Mucosa of descending colon (tissue), 3 donors: ENCODE data around the gene CALCOCO1. TPM values are rescaled to one million over a fixed set of nuclear protein-coding genes. Genes with fewer than 3 reads are reported as not detected.
"Not testable (repeated sequence)": the region's sequence is repeated elsewhere in the genome, so short reads cannot be mapped to it uniquely, and the experiment has no call there.

Experiments
- ATAC-seq: fragments of 200-7000 bp; cut with Tn5 transposase; one replicate; pipeline ENCODE4 v1.9.1; 2020; ENCODE audit warnings: mild to moderate bottlenecking, moderate library complexity
- DNase-seq, 3 donors: peaks; one replicate each; pipeline ENCODE4 v3.0.0-alpha.2; 2020
- H3K36me3 ChIP-seq: fragments of 200-600 bp; one replicate; pipeline ENCODE4 v1.8.0; 2021; ENCODE audit warnings: low read depth, mild to moderate bottlenecking
- H3K4me1 ChIP-seq: fragments of 200-600 bp; one replicate; pipeline ENCODE4 v1.8.0; 2021; ENCODE audit warnings: low read depth, mild to moderate bottlenecking
- H3K4me3 ChIP-seq: fragments of 200-600 bp; one replicate; pipeline ENCODE4 v1.8.0; 2021; ENCODE audit warnings: mild to moderate bottlenecking
- H3K9me3 ChIP-seq: fragments of 200-600 bp; one replicate; pipeline ENCODE4 v1.8.0; 2021; ENCODE audit warnings: mild to moderate bottlenecking
- intact Hi-C, 2 donors: fragments of 100-400 bp; cut with DNase I in 1 of 2; cut with micrococcal nuclease in 1 of 2; formaldehyde crosslinking; loops; one replicate each; pipeline versions ENCODE4 v1.11.0 to v1.11.1; 2022; cut with DNase I, micrococcal nuclease
- total RNA-seq, 3 donors: library from RNA; stranded (reverse); fragmentation: NEBNext Ultra II Directional in 2 of 3; extraction: Animal tissue kit (Norgen Biotek cat#: 25700) in 2 of 3; gene quantifications; one replicate each; pipeline versions ENCODE4 v1.2.1 to v1.2.4, GENCODE V29; 2021 to 2023
- TF ChIP-seq, protein P1 (sequence below): fragments of 200-600 bp; IDR thresholded peaks from one replicate; pipeline ENCODE4 v1.8.0; 2022; ENCODE audit warnings: antibody characterized with exemption, mild to moderate bottlenecking
- donor health status: DM: no; HTN: no; CAD: no; lungs with moderate emphysema.
- donor health status: DM: no; HTN: no; CAD: no.
- donor health status: DM: no; HTN: yes; CAD: no.

Gene CALCOCO1
- total RNA-seq, 3 donors from 2014 or later: 62.2 to 235 (median 119) TPM

DNA sequence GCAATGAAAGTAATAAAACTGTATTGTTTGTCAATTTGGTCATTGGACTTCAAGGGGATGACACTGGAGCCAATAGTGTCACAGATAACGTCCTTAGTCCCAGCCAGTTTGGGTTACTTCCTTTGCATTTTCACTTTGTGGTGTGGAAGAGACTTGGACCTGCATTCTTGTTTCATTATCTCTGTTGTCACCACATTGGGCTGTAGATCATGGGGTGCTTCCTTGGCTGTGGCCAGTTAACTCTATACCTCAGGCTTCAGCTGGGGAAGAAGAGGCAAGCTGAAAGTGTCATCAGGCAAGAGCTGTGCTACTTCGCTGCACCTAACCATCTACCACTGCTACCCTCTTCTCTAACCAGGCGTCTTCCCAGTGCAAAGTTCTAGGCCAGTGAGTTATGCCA lies 39.6 kb upstream of the CALCOCO1 start:
- Histone ChIP-seq H3K4me1 (no peaks in the 10 kb centered on the region), H3K9me3 (no peaks in the 10 kb centered on the region), H3K36me3 (no peaks in the 10 kb centered on the region), H3K4me3 (no peak overlapping the region)
- DNase-seq (no peak), ATAC-seq (no peak)
- intact Hi-C loops: no loop called here
- TF ChIP-seq, protein P1, sequence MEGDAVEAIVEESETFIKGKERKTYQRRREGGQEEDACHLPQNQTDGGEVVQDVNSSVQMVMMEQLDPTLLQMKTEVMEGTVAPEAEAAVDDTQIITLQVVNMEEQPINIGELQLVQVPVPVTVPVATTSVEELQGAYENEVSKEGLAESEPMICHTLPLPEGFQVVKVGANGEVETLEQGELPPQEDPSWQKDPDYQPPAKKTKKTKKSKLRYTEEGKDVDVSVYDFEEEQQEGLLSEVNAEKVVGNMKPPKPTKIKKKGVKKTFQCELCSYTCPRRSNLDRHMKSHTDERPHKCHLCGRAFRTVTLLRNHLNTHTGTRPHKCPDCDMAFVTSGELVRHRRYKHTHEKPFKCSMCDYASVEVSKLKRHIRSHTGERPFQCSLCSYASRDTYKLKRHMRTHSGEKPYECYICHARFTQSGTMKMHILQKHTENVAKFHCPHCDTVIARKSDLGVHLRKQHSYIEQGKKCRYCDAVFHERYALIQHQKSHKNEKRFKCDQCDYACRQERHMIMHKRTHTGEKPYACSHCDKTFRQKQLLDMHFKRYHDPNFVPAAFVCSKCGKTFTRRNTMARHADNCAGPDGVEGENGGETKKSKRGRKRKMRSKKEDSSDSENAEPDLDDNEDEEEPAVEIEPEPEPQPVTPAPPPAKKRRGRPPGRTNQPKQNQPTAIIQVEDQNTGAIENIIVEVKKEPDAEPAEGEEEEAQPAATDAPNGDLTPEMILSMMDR: no peak

DNA sequence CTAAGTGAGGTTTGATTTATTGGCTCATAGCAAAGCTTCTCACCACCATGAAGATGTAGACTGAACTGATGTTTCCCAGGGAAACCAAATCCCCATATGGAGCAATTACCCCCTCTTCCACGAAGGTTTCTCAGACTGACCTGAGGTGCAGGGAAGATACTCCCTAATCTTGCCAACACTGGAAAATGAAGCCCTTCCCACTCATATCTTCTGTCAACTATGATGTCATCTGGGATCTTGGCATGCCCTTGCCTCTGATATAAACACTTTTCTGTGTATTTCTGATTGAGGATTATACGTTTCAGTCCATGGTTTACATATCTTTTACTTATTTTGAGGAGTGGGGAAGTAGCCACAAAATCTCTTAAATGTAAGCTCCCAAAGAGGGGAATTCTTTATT lies 38.6 kb upstream of the CALCOCO1 start:
- no peaks in the 10 kb centered on the region for H3K36me3 ChIP-seq
- TF ChIP-seq, protein P1: no peak
- DNase-seq (no peak), ATAC-seq (no peak)
- intact Hi-C loops: no loop called here
- H3K9me3 ChIP-seq: no peaks in the 10 kb centered on the region
- no peaks in the 10 kb centered on the region for H3K4me1 ChIP-seq
- no peak overlapping the region for H3K4me3 ChIP-seq

DNA sequence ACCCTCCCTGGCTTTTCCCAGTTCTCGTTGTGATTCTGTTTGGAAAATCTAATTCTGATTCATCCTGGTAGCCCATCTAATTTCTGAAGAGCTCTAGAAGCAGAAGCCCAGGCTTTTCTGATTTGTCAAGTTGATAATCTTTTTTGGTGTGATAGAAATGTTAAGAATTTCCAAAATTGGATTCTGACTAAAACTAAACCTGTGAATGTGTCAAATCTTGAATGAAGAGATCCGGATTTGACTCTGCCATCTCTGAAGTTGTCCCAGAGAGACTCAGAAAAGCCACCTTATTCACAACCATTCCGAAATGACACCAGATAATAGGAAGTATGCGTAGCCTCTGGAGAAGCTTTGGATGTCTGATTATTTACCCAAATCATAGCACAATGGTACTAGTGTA lies 37.4 kb upstream of the CALCOCO1 start:
- ATAC-seq (no peak), DNase-seq (no peak)
- Histone ChIP-seq H3K9me3 (no peaks in the 10 kb centered on the region), H3K36me3 (no peaks in the 10 kb centered on the region), H3K4me3 (no peak overlapping the region), H3K4me1 (no peaks in the 10 kb centered on the region)
- TF ChIP-seq, protein P1: no peak
- intact Hi-C loops: no loop called here

- ATAC-seq, H3K36me3 ChIP-seq, H3K4me1 ChIP-seq, H3K9me3 ChIP-seq, H3K4me3 ChIP-seq, intact Hi-C loops, DNase-seq: not testable (repeated sequence)
Measured at GRCh38 chr12:53762793-53763192, 35.5 kb upstream of the CALCOCO1 start.

DNA sequence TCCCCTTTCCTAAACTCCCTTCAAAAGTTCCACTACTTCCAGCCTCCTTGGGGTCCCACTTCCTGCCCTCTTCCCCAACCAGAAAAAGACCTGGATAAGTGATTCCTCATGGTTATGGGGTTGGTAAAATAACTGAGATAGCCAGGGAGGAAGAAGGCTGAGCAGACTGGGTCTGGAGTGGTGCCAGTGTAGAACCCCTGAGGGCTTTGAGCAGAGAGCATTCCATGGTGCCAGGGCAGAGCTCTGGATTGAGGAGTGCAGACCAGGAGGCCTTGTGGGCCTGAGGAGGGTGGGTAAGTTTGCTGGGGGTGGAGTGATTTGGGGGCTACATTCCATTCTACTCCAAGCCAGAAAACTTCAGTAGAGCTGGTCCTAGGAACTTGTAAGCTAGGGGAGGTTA lies 34.1 kb upstream of the CALCOCO1 start:
- intact Hi-C loops: no loop called here
- Histone ChIP-seq H3K4me3 (no peak overlapping the region), H3K4me1 (no peaks in the 10 kb centered on the region), H3K36me3 (no peaks in the 10 kb centered on the region), H3K9me3 (no peaks in the 10 kb centered on the region)
- no peak for ATAC-seq
- DNase-seq: no peak
- TF ChIP-seq, protein P1: no peak

- no peak overlapping the region for H3K4me3 ChIP-seq
- intact Hi-C loops: no loop called here
- TF ChIP-seq, protein P1: no peak
- no peaks in the 10 kb centered on the region for H3K4me1 ChIP-seq
- H3K9me3 ChIP-seq: no peaks in the 10 kb centered on the region
- no peak for DNase-seq
- ATAC-seq: no peak
- H3K36me3 ChIP-seq: no peaks in the 10 kb centered on the region
Measured at GRCh38 chr12:53759261-53759660, 32.0 kb upstream of the CALCOCO1 start.
